WTC11 (cell line): ENCODE measurements around the gene CIPC.

Experiments used
- ATF1 ChIP-seq: sonication (generic); formaldehyde crosslinking; IDR thresholded peaks from 2 replicates; pipeline ENCODE4 v1.8.1; 2023; ENCODE audit warnings: mild to moderate bottlenecking, moderate library complexity, missing genetic modification reagents
- ATF6 ChIP-seq: sonication (generic); formaldehyde crosslinking; IDR thresholded peaks from 2 replicates; pipeline ENCODE4 v1.8.1; 2023; ENCODE audit warnings: mild to moderate bottlenecking, missing genetic modification reagents
- CBFB ChIP-seq: sonication (generic); formaldehyde crosslinking; IDR thresholded peaks from 2 replicates; pipeline ENCODE4 v1.8.1; 2022; ENCODE audit warnings: mild to moderate bottlenecking, low read depth, missing genetic modification reagents
- CTCF ChIP-seq: fragments of 200-600 bp; IDR thresholded peaks from 2 replicates; pipeline ENCODE4 v1.8.0; 2022; ENCODE audit warnings: antibody characterized with exemption
- E2F5 ChIP-seq: sonication (generic); formaldehyde crosslinking; IDR thresholded peaks from 2 replicates; pipeline ENCODE4 v1.8.1; 2022; ENCODE audit warnings: mild to moderate bottlenecking, moderate library complexity, missing genetic modification reagents
- HMGXB4 ChIP-seq: sonication (generic); formaldehyde crosslinking; IDR thresholded peaks from 2 replicates; pipeline ENCODE4 v1.8.1; 2023; ENCODE audit warnings: mild to moderate bottlenecking, moderate library complexity, missing genetic modification reagents
- KAT7 ChIP-seq: sonication (generic); formaldehyde crosslinking; IDR thresholded peaks from 2 replicates; pipeline ENCODE4 v1.8.1; 2023; ENCODE audit warnings: missing genetic modification reagents, mild to moderate bottlenecking, borderline replicate concordance

GRCh38 chr14:77111021-77111420, 13.0 kb downstream of the CIPC start:
- TF ChIP-seq CBFB (no peak), KAT7 (CRISPR knock-in tag) (no peak), ATF1 (CRISPR knock-in tag) (no peak), CTCF (no peak), E2F5 (CRISPR knock-in tag) (no peak), ATF6 (CRISPR knock-in tag) (no peak), HMGXB4 (no peak)
